CD4-positive, alpha-beta T cell treated with Interleukin-17A for 4 hours (primary cell): ENCODE data around the gene DSC3.
"Not testable (repeated sequence)": the region's sequence is repeated elsewhere in the genome, so short reads cannot be mapped to it uniquely, and the experiment has no call there.

Experiments
- DNase-seq: peaks from one replicate; pipeline ENCODE4 v3.0.0-alpha.2; 2020; ENCODE audit warnings: mixed read lengths

The DSC3 gene

DNA sequence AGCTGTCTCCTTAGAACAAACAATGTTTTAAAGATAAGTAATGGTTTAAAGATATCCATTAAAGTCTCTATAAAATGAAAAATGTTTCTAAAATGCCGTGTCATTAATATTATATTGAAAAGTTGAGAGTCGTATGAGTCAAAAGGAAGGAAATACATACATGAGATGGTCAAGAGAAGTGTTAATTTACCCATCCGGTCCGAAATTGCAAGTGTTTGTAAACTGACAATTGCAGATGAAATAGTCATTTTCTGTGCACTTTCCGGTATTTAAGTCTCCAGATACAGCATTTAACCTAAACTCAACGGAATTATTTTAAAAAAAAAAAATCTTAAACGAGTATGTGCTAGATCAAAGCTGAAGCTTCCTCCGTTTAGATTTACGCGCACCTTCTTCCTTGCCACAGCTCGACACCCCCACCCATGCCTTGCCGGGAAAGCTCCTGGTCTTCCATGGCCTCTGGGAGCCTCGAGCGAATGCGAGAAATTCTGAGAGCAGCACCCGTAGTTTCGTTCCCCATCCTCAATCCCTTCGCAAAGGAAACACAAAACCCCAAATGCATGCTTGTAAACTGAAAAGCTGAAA lies 1.8 kb downstream of the DSC3 start:
- DNase-seq, result no peak

DNA sequence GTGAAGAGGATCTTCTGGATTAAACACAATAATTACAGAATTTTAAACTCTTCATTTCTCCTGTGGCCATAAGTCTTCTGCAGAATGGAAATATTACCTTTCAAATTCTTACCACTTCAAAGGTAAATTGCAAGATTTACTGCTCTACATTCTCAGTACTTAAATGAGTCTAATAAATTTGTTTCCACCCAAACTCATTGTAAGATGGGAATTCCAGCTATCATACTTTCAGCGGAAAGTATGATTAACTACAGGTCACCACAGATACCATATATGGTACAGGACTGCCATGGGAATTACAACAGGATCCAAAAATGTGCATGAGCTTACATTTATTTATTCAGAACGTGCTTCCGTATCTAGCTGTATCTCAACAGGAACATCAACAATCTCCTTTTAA lies 3.1 kb downstream of the DSC3 start:
- no peak for DNase-seq

GRCh38 chr18:31037686-31038085 lies 4.9 kb downstream of the DSC3 start:
- not testable (repeated sequence) for DNase-seq

DNA sequence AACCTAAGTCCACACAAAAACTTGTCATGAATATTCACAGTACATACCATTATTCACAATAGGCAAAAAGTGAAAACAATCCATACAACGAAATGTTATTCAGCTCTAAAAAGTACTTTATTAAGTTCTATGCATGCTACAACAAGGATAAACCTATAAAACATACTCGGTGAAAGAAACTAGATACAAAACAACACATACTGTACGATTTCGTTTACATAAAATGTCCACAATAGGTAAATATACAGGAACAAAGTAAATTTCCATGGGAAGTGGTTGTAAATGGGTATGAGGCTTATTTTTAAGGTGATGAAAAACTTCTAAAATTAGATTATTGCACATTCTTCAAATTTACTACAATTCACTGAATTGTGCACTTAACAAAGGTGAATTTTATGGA lies 8.0 kb downstream of the DSC3 start:
- no peak for DNase-seq

- no peak for DNase-seq
Measured at GRCh38 chr18:31030574-31031278, 11.8 kb downstream of the DSC3 start.

GRCh38 chr18:31015715-31016434 lies 26.7 kb downstream of the DSC3 start:
- no peak for DNase-seq

- not testable (repeated sequence) for DNase-seq
Measured at GRCh38 chr18:31011455-31011854, 31.1 kb downstream of the DSC3 start.

DNA sequence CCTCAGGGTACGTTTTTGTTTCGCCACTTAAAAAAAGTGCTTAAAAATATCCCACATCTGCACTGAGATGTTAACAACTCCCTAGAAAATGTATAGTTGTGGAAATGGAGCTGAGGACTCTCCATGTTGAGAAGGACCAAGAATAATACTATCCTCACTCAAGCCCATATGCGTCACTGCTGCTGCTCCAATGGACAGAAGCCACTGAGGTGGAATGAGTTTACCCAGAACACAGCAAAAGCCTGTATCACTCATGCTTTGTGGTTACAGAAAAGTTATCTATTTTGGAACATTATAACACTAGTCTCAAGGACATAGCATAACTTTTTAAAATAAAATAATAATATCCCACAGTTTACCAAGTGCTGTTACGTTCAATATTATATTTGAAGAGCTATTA lies 31.9 kb downstream of the DSC3 start:
- DNase-seq, result no peak

- DNase-seq, result no peak
Measured at GRCh38 chr18:30999887-31000628, 42.5 kb downstream of the DSC3 start.

DNA sequence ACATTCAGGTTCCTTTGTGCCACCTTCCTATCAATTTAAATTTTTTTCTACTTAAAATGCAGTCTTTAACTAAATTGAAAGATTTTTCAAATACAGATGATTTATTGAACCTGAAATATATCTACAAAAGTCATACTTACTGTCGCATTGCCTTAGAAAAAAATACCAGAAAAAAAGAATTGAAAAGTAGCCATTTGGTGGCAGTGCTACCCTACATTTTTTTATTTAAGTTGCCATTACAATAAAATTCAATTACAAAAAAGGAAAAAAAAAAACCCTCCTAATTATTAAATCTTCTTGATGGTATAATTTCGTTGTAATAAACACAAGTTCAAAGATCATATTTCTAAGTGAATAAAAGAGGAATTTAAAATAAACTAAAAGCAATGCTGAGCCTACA lies 43.4 kb downstream of the DSC3 start:
- no peak for DNase-seq

GRCh38 chr18:30997223-30997622 lies 45.3 kb downstream of the DSC3 start:
- DNase-seq, result no peak

DNA sequence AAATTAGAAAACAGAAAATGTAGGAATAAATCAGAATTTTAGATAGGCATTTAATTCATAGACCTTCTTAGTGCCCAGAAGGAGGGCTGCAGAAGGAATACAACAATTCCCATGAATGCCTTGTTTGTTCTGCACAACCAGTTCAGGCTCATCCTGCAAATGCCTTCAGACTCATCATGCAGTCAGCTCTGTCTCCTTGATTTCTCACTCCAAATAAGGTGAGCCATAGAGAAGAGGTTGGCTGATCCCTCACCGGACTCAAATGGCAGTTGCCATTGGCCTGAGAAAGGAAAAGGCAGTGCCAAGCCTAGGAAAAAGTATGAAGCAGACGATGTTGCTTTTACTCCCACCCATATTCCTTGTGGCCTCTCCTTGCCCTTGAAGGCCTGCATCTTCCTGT lies 50.3 kb downstream of the DSC3 start:
- no peak for DNase-seq

DNA sequence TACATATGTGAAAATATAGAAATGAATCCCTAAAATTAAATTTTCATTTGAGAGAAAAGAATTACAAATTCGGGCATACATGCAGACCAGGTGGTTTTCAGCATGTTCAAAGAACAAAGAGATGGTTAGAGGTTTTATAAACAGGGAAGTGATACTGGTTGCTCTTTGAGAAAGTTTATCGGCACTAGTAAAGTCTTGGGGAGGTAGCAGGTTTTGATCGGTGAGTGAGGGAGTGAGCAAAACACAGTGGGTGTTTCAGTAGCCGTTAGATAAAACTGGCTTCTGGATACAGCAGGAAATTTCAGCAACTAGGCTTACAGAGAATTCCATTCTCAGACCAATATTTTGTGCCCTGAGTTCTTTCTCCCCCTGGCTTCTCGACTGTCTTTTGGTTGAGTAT lies 51.1 kb downstream of the DSC3 start:
- DNase-seq, result no peak

DNA sequence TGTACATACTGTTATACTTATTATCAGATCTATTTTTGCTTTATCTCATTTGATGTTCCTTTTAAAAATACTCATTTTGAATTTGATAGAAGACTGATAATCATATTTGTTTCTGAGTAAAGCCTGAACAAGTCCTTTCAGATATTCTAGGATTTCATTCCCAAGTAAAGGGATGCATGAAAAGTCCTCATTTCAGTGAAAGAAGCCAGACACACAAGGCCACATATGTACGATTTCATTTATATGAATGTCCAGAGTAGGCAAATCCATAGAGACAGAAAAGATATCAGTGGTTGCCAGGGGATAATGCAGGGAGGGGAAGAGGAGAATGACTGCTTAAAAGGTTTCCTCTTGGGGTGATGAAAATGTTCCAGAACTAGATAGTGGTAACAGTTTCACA lies 53.4 kb downstream of the DSC3 start:
- DNase-seq, result no peak

GRCh38 chr18:30988440-30988839 lies 54.1 kb downstream of the DSC3 start:
- DNase-seq, result no peak

DNA sequence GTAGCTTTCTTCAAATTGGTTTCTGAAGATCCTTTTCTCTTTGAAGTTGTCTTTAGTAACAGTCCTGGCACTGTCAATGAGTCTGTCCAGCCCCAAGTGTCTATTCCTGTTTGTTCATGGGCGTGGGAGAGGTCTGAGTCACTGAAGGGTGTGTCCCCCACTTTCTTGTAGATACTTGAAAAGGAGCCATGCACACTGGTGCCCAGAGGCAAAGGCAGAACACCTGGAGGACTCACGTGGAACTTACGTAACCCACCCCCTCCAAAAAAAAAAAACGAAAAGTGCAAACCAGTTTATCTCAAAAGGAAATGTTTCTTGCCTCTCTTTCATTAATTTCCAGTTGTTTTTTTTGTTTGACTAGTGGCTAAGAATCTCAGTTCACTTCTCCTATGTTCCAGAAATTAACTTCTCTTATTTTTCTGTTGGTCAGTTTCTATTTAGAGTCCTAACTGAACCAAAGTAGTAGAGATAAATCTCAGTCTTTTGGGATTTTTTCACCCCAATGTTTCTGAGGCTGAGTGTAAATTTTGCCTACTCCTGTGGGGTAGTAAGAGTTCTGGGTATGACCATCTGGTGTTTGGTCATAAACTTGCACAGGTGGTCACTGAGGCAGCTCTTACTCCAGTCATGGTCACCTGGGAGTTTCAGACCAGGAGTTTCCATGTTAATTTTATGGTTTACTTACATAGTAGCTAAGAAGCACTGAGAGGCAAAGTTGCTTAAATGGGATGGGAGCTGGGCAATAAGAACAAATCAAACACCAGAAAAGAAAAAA lies 54.9 kb downstream of the DSC3 start:
- DNase-seq, result no peak

GRCh38 chr18:30985753-30986152 lies 56.8 kb downstream of the DSC3 start:
- DNase-seq, result no peak

- DNase-seq, result no peak
Measured at GRCh38 chr18:30982285-30982992, 60.1 kb downstream of the DSC3 start.

DNA sequence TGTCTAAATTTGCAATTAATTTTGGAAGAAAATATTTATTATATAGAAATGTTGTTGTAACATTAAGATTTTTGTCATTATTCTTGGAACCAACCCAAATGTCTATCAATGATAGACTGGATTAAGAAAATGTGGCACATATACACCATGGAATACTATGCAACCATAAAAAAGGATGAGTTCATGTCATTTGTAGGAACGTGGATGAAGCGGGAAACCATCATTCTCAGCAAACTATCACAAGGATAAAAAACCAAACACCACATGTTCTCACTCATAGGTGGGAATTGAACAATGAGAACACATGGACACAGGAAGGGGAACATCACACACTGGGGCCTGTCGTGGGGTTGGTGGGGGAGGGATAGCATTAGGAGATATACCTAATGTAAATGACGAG lies 64.5 kb downstream of the DSC3 start:
- not testable (repeated sequence) for DNase-seq

GRCh38 chr18:30971338-30971956 lies 71.1 kb downstream of the DSC3 start:
- DNase-seq, result no peak

GRCh38 chr18:30970196-30970816 lies 72.2 kb downstream of the DSC3 start:
- DNase-seq, result no peak
